HFF-Myc (cell line): ENCODE measurements around the gene KRT76.

ENCODE experiments used
- DNase-seq: peaks from one replicate; pipeline ENCODE4 v3.0.0-alpha.2; 2011; ENCODE audit warnings: low read depth; ENCODE audit errors: extremely low read depth
- H3K4me3 ChIP-seq: replicated peaks from 2 replicates; pipeline ENCODE4 v1.5.1; 2011; ENCODE audit warnings: low read depth, mild to moderate bottlenecking, control low read depth, low read length
- CTCF ChIP-seq: IDR thresholded peaks from 2 replicates; pipeline ENCODE4 v1.5.1; 2012; ENCODE audit warnings: mild to moderate bottlenecking, low read depth, low read length, control low read depth; ENCODE audit errors: missing control alignments

The KRT76 gene

GRCh38 chr12:52791271-52792184, 14.4 kb upstream of the KRT76 start:
- H3K4me3 ChIP-seq: no peak overlapping the region
- no peak for DNase-seq
- TF ChIP-seq CTCF: no peak

- no peak overlapping the region for H3K4me3 ChIP-seq
- no peak for DNase-seq
- TF ChIP-seq CTCF: no peak
These were observed 13.5 kb upstream of the KRT76 start for GRCh38 chr12:52790427-52791270.

- no peak for TF ChIP-seq CTCF
- DNase-seq: no peak
- H3K4me3 ChIP-seq: no peak overlapping the region
These were observed 12.7 kb upstream of the KRT76 start for GRCh38 chr12:52789637-52790426.

GRCh38 chr12:52788876-52789636, 11.9 kb upstream of the KRT76 start:
- no peak overlapping the region for H3K4me3 ChIP-seq
- DNase-seq: no peak
- no peak for TF ChIP-seq CTCF

- no peak for DNase-seq
- TF ChIP-seq CTCF: no peak
- H3K4me3 ChIP-seq: no peak overlapping the region
These were observed 11.2 kb upstream of the KRT76 start for GRCh38 chr12:52788192-52788875.
